Measurements from ENCODE around the gene GPRC5D.

GPRC5D gene

GRCh38 chr12:12990700-12991468, 38.9 kb upstream of the GPRC5D start:
- H3K4me3 ChIP-seq (ENCODE audit: low read depth, low read length): no peak overlapping the region
- no peak for TF ChIP-seq CTCF (IDR thresholded peaks at IDR 0.05; ENCODE audit: insufficient read depth, low read depth, low read length, missing control alignments)
- no peak for DNase-seq (ENCODE audit: low read depth)

GRCh38 chr12:12987421-12987820, 35.5 kb upstream of the GPRC5D start:
- no peak for DNase-seq (ENCODE audit: low read depth)
- TF ChIP-seq CTCF (IDR thresholded peaks at IDR 0.05; ENCODE audit: insufficient read depth, low read depth, low read length, missing control alignments): no peak
- no peak overlapping the region for H3K4me3 ChIP-seq (ENCODE audit: low read depth, low read length)

GRCh38 chr12:12986775-12987331, 34.9 kb upstream of the GPRC5D start:
- no peak overlapping the region for H3K4me3 ChIP-seq (ENCODE audit: low read depth, low read length)
- TF ChIP-seq CTCF (IDR thresholded peaks at IDR 0.05; ENCODE audit: insufficient read depth, low read depth, low read length, missing control alignments): no peak
- DNase-seq (ENCODE audit: low read depth): no peak

- DNase-seq (ENCODE audit: low read depth): peak; percentile 22
- peak; percentile 52 for TF ChIP-seq CTCF (IDR thresholded peaks at IDR 0.05; ENCODE audit: insufficient read depth, low read depth, low read length, missing control alignments)
- H3K4me3 ChIP-seq (ENCODE audit: low read depth, low read length): no peak overlapping the region
These were observed 33.9 kb upstream of the GPRC5D start for GRCh38 chr12:12985817-12986408.

GRCh38 chr12:12984149-12984548, 32.2 kb upstream of the GPRC5D start:
- TF ChIP-seq CTCF (IDR thresholded peaks at IDR 0.05; ENCODE audit: insufficient read depth, low read depth, low read length, missing control alignments): no peak
- H3K4me3 ChIP-seq (ENCODE audit: low read depth, low read length): no peak overlapping the region
- no peak for DNase-seq (ENCODE audit: low read depth)

GRCh38 chr12:12983420-12984035, 31.6 kb upstream of the GPRC5D start:
- DNase-seq (ENCODE audit: low read depth): peak; percentile 33

More at GRCh38 chr12:12983420-12984035, 31.6 kb upstream of the GPRC5D start:
- peak; percentile 40 for TF ChIP-seq CTCF (IDR thresholded peaks at IDR 0.05; ENCODE audit: insufficient read depth, low read depth, low read length, missing control alignments)
- no peak overlapping the region for H3K4me3 ChIP-seq (ENCODE audit: low read depth, low read length)
